Heart right ventricle (tissue), 16 donors: ENCODE results near the gene MYCN. TPM values are rescaled to one million over a fixed set of nuclear protein-coding genes. Genes with fewer than 3 reads are reported as not detected.

Experiments used
- ATAC-seq, 8 donors: fragments of 200-7000 bp; cut with Tn5 transposase; one replicate each; pipeline ENCODE4 v1.9.1; 2020; ENCODE audit warnings: mild to moderate bottlenecking in 8 of 8, moderate library complexity in 8 of 8, moderate number of reproducible peaks in 1 of 8
- DNase-seq, 2 donors: peaks; one replicate each; pipeline ENCODE4 v3.0.0-alpha.2; 2020
- H3K27ac ChIP-seq, 10 donors: fragments of 200-600 bp; sonication (generic) in 2 of 10; one replicate each; pipeline versions ENCODE4 v1.5.0 to v1.8.0; 2020 to 2022; ENCODE audit warnings: mild to moderate bottlenecking in 3 of 10
- H3K27me3 ChIP-seq, 7 donors: fragments of 200-600 bp; one replicate each; pipeline ENCODE4 v1.8.0; 2021 to 2022; ENCODE audit warnings: mild to moderate bottlenecking in 2 of 7
- H3K36me3 ChIP-seq, 9 donors: fragments of 200-600 bp; sonication (generic) in 1 of 9; one replicate each; pipeline versions ENCODE4 v1.5.0 to v1.8.0; 2020 to 2022; ENCODE audit warnings: mild to moderate bottlenecking in 2 of 9
- H3K4me1 ChIP-seq, 9 donors: fragments of 200-600 bp; sonication (generic) in 1 of 9; one replicate each; pipeline versions ENCODE4 v1.5.0 to v1.8.0; 2020 to 2022; ENCODE audit warnings: mild to moderate bottlenecking in 4 of 9
- H3K4me3 ChIP-seq, 10 donors: fragments of 200-600 bp; sonication (generic) in 2 of 10; one replicate each; pipeline versions ENCODE4 v1.5.0 to v1.8.0; 2020 to 2022; ENCODE audit warnings: mild to moderate bottlenecking in 7 of 10, moderate library complexity in 2 of 10
- H3K9me3 ChIP-seq, 11 donors: fragments of 200-600 bp in 10 of 11; sonication (generic) in 2 of 11; one replicate each; pipeline versions ENCODE4 v1.5.0 to v1.8.0; 2013 to 2022; ENCODE audit warnings: mild to moderate bottlenecking in 2 of 11, control low read depth in 1 of 11, moderate library complexity in 1 of 11
- CTCF ChIP-seq, 9 donors: fragments of 200-600 bp; sonication (generic) in 2 of 9; IDR thresholded peaks; one replicate each; pipeline versions ENCODE4 v1.5.0 to v1.8.0; 2021 to 2022; ENCODE audit warnings: antibody characterized with exemption in 9 of 9, mild to moderate bottlenecking in 5 of 9, moderate library complexity in 1 of 9
- WGBS, 2 donors: extraction: QIAGEN DNeasy Blood & Tissue Kit; methylation state at CpG; one replicate each; pipeline ENCODE4 v1.1.7; 2013; ENCODE audit warnings: inconsistent platforms in 1 of 2; 5-methylcytosine and 5-hydroxymethylcytosine counted together
- intact Hi-C, 10 donors: fragments of 100-400 bp; cut with DNase I; formaldehyde crosslinking; loops; one replicate each; pipeline versions ENCODE4 v1.11.1 to v1.14.2; 2022
- polyA plus RNA-seq, 2 donors: library from polyadenylated mRNA; stranded (reverse); fragments of 200-250 nt; gene quantifications; one replicate each; pipeline ENCODE4 v1.2.3, GENCODE V29; 2013
- total RNA-seq, 10 donors: library from RNA; stranded (reverse); fragmentation: NEBNext Ultra II Directional in 3 of 10; extraction: Animal tissue kit (Norgen Biotek cat#: 25700) in 3 of 10; gene quantifications; one replicate each; pipeline versions ENCODE4 v1.2.1 to v1.2.4, GENCODE V29; 2021 to 2023
- donor health status: Arrhythmogenic right ventricular cardiomyopathy.
- donor health status: ischemic (EF 13 %, LVEDD 7.1; RV severe dilation, severe dysfunction).
- donor health status: healthy with polysubstance abuse.
- donor health status: DM: no; HTN: yes; CAD: no.
- donor health status: DM: no; HTN: no; CAD: no.
- donor health status: ischemic (EF 25% LVEDD 6.9; RV normal size, moderate dysfunction).
- donor health status: ischemic (EF 25% LVEDD 5.7; RV mildly dilated, moderate dysfunction).
- donor health status: healthy.
- donor health status: DM: yes; HTN: yes; CAD: no.
- donor health status: Ischemic cardiomyopathy.
- donor health status: ischemic (EF 35%, LVEDD 5.7; RV mildly dilated, moderate dysfunction).
- donor health status: nonischemic (EF 11% LVEDD 7.7; RV severe dilation, severe dysfunction).
- donor health status: DM: yes; HTN: yes; CAD: no.
- donor health status: PGD.
- donor health status: ischemic (EF 29% LVEDD 5.4; RV normal size, mild dysfunction).
- donor health status: nonischemic (EF 23%, LVEDD 6.1; RV moderate dilation, normal function).

MYCN gene
- total and polyA plus RNA-seq, 12 donors, result 0.14 to 1.4 (median 0.52) TPM

- ATAC-seq, result no peak
- no peak for TF ChIP-seq CTCF (IDR thresholded peaks at IDR 0.05)
- Histone ChIP-seq H3K4me3 (no peak overlapping the region), H3K36me3 (no peaks in the 10 kb centered on the region), H3K9me3 (no peaks in the 10 kb centered on the region), H3K27me3 (peaks cover 0 to 8% (median 0%) of the 10 kb centered on the region in 7 donors), H3K4me1 (peaks cover 0 to 20% (median 10%) of the 10 kb centered on the region in 9 donors), H3K27ac (no peak overlapping the region)
- no peak for DNase-seq
- intact Hi-C loops, result loop anchor here in 4 of 10 donors (10.0 kb wide), 4 partner anchors 114 to 284 kb away; no protein-coding TSS in a partner anchor
- 76 to 83% methylated on average over 9 of the region's 9 CpGs for WGBS, 2 donors
These were observed 21.5 kb upstream of the MYCN start for GRCh38 chr2:15918761-15919356.

GRCh38 chr2:15919716-15920434 is 20.5 kb upstream of the MYCN start:
- 46 to 57% methylated on average over 7 of the region's 7 CpGs for WGBS, 2 donors
- Histone ChIP-seq H3K4me3 (no peak overlapping the region), H3K27me3 (peaks cover 0 to 8% (median 0%) of the 10 kb centered on the region in 7 donors), H3K4me1 (peaks cover 0 to 12% (median 3%) of the 10 kb centered on the region in 9 donors), H3K36me3 (no peaks in the 10 kb centered on the region), H3K9me3 (no peaks in the 10 kb centered on the region), H3K27ac (no peak overlapping the region)
- DNase-seq (no peak), ATAC-seq (no peak)
- no peak for TF ChIP-seq CTCF (IDR thresholded peaks at IDR 0.05)
- intact Hi-C loops, result loop anchor here in 4 of 10 donors (10.0 kb wide), 4 partner anchors 115 to 285 kb away; no protein-coding TSS in a partner anchor

- Histone ChIP-seq H3K4me3 (no peak overlapping the region), H3K27ac (no peak overlapping the region), H3K27me3 (peaks cover 0 to 8% (median 0%) of the 10 kb centered on the region in 7 donors), H3K36me3 (no peaks in the 10 kb centered on the region), H3K9me3 (no peaks in the 10 kb centered on the region), H3K4me1 (peaks cover 0 to 6% (median 0%) of the 10 kb centered on the region in 9 donors)
- no peak for TF ChIP-seq CTCF (IDR thresholded peaks at IDR 0.05)
- ATAC-seq (no peak), DNase-seq (no peak)
- intact Hi-C loops, result no loop called here
- WGBS, 2 donors, result 79 to 81% methylated on average over 10 of the region's 10 CpGs
These were observed 19.7 kb upstream of the MYCN start for GRCh38 chr2:15920696-15921095.

GRCh38 chr2:15923597-15923996 is 16.8 kb upstream of the MYCN start:
- no peaks in the 10 kb centered on the region for H3K9me3 ChIP-seq
- H3K27me3 ChIP-seq, result peaks cover 0 to 8% (median 0%) of the 10 kb centered on the region in 7 donors
- H3K27ac ChIP-seq, result no peak overlapping the region
- no peak for ATAC-seq
- DNase-seq, result no peak
- no peak overlapping the region for H3K4me3 ChIP-seq
- no peak for TF ChIP-seq CTCF (IDR thresholded peaks at IDR 0.05)
- H3K4me1 ChIP-seq, result peaks cover 0 to 3% (median 0%) of the 10 kb centered on the region in 9 donors
- intact Hi-C loops, result no loop called here
- H3K36me3 ChIP-seq, result no peaks in the 10 kb centered on the region
- WGBS, 2 donors, result 81 to 83% methylated on average over 4 of the region's 4 CpGs
